GM12872 (cell line): Measurements from ENCODE around the gene ARVCF.

Source experiments
- TF ChIP-seq, protein P1 (sequence below): IDR thresholded peaks from 3 replicates; pipeline ENCODE4 v1.5.1; 2011; ENCODE audit warnings: low read depth, mild to moderate bottlenecking, low read length, moderate library complexity; ENCODE audit not compliant: insufficient read depth

Gene ARVCF

DNA sequence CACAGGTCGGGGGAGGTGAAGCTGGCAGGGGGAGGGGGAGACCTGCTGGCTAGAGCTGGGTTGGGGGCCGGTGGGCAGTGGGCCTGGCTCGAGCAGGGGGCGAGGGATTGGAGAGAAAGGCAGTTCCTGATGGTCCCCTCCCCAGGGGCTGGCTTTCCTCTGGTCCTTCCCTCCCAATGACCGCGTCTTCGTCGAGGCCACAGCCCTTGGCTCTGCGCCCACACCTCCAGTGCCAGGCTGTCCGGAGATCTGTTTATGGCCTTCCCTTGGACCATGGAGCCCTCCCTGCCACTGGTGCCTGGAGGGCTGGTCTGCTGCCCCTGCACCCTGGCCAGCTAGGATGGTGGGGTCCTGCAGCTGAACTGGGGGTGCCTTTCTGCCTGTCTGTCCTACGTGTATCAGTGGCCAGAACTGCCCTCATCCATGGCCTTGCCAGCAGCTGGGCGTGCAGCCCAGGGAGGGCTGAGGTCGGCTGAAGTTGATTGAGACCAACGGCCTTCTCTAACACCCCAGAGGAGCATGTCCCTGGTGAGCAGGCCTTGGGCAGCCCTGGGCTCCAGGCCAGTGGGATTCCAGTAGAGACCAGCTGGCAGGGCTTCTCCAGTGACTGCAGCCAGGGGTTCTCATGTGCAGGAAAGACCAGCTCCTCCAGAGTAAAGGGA is 16.6 kb upstream of the ARVCF start:
- TF ChIP-seq, protein P1, sequence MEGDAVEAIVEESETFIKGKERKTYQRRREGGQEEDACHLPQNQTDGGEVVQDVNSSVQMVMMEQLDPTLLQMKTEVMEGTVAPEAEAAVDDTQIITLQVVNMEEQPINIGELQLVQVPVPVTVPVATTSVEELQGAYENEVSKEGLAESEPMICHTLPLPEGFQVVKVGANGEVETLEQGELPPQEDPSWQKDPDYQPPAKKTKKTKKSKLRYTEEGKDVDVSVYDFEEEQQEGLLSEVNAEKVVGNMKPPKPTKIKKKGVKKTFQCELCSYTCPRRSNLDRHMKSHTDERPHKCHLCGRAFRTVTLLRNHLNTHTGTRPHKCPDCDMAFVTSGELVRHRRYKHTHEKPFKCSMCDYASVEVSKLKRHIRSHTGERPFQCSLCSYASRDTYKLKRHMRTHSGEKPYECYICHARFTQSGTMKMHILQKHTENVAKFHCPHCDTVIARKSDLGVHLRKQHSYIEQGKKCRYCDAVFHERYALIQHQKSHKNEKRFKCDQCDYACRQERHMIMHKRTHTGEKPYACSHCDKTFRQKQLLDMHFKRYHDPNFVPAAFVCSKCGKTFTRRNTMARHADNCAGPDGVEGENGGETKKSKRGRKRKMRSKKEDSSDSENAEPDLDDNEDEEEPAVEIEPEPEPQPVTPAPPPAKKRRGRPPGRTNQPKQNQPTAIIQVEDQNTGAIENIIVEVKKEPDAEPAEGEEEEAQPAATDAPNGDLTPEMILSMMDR: no peak

DNA sequence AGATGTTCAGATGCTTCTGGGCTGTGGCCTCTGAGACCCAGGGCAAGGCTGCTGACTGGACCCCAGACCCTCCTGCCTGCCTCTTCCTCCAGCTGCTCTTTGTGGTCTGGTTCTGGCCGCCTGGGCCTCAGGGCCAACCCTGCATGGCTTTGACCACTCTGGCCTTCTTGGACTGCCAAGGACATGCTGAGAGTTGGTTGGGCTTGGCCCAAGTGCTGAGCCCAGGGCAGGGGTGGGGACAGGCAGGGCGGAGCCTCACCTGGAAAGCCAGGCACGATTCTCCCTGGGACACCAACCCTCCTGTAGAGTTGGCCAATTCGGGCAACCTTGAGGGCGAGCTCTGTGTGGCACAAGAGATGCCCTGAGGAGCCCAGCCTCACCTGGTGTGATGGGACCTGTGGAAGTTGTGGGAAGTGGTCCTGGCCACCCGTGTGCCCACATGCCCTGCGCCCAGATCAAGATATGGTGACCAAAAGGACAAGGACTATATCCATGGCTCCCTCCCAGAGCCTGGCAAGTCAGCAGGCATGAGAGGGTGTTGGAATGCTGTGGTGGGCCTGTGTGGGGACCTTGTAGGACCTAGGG is 15.9 kb upstream of the ARVCF start:
- TF ChIP-seq, protein P1: no peak

DNA sequence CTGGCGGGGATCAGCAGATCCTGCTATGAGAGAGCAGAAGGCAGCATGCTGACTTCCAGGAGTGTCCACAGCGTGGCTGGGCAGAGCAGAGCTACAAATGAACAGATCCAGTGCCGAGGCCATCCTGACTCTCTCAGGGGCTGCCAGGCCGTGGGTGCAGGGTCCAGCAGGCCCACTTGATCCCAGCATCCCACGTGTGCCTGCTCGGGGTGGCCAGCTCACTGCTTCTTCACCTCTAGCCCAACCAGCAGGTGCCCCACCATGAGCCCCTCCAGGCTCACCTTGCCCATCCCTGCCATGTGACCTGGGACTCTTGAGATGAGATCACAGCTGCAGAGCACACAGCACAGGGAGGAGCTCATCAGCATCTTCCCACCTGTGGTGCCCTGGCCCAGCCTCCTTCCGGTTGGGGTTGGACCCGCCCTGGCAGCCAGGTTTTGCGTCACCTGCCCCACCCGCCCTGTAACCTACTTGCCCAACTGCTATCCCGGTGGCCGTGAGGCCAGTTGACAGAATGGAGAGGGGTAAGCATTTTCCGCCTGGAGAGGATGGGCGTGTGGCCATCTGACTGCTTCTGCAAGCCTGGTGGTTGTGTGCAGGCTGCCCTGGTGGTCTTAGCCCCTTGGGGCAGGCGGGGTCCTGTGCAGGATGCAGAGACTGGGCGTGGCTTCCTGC is 15.2 kb upstream of the ARVCF start:
- TF ChIP-seq, protein P1: no peak

- TF ChIP-seq, protein P1: no peak
Observed at GRCh38 chr22:20029550-20030225, 13.1 kb upstream of the ARVCF start.

- TF ChIP-seq, protein P1: no peak
Observed at GRCh38 chr22:20028855-20029549, 12.4 kb upstream of the ARVCF start.

GRCh38 chr22:20027966-20028854 is 11.6 kb upstream of the ARVCF start:
- TF ChIP-seq, protein P1: peak; percentile 39; the same call in 2 of the 3 replicates
